ENCODE results near the gene REM1.
"Not testable (repeated sequence)": the region's sequence is repeated elsewhere in the genome, so short reads cannot be mapped to it uniquely, and the experiment has no call there.

The REM1 gene

DNA sequence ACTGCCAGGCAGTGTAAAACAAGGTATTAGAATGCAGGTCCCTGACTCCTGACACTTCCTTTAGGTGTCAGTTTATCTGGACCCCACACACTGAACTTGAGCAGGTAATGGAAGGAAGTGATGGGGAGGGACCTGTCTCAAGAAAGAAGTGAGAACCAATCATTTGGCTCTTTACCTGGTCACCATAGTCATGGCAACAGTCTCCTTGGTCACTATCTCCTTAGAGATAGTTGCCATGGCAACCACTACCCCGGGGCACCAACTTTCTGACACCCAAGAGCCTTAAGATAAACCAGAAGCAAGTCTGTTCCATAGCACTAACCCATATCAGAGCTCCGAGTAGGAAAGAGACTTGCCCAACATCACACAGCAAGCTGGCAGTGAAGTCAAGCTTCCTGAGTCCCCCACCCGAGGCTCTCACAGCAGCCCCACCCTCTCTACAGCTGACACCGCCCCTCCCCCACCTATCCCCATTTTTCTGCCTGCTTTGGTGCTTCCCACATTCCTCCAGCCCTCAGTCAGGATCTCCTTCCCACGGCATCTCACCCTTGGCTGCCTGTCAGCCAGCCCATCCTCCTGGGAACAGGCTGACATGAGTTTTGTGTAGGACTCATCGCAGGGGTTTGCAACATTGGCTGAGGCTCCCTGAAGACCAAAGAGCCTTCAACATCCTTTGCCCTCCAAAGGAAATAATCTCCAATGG is 22.9 kb downstream of the REM1 start:
- TF ChIP-seq, protein P1, sequence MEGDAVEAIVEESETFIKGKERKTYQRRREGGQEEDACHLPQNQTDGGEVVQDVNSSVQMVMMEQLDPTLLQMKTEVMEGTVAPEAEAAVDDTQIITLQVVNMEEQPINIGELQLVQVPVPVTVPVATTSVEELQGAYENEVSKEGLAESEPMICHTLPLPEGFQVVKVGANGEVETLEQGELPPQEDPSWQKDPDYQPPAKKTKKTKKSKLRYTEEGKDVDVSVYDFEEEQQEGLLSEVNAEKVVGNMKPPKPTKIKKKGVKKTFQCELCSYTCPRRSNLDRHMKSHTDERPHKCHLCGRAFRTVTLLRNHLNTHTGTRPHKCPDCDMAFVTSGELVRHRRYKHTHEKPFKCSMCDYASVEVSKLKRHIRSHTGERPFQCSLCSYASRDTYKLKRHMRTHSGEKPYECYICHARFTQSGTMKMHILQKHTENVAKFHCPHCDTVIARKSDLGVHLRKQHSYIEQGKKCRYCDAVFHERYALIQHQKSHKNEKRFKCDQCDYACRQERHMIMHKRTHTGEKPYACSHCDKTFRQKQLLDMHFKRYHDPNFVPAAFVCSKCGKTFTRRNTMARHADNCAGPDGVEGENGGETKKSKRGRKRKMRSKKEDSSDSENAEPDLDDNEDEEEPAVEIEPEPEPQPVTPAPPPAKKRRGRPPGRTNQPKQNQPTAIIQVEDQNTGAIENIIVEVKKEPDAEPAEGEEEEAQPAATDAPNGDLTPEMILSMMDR (IDR thresholded peaks at IDR 0.05; ENCODE audit: low read depth, low read length): no peak
- in situ Hi-C loops (cut with HindIII; ENCODE audit: low sequenced_read_pairs): no loop called here
- no peak overlapping the region for H3K4me3 ChIP-seq (ENCODE audit: low read depth, low read length)
- no peak for DNase-seq (ENCODE audit: low read depth, low spot score)

DNA sequence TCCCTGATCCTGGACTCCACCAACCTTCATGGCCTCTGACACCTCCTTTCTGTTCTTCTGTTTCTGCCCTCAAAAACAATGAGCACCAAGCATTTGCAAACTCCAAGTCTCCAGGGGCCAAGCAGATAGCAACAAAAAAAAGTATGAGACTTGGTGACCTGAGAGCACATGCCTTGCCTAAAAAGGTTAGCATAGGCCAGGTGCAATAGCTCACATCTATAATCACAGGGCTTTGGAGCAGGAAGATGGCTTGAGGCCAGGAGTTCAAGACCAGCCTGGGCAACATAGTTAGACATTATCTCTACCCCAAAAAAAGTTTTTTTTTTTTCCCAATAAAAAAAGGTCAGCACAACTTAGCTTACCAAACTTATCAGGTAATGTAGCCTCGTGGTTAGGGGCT is 25.4 kb downstream of the REM1 start:
- TF ChIP-seq, protein P1 (IDR thresholded peaks at IDR 0.05; ENCODE audit: low read depth, low read length): no peak
- H3K4me3 ChIP-seq (ENCODE audit: low read depth, low read length): no peak overlapping the region
- in situ Hi-C loops (cut with HindIII; ENCODE audit: low sequenced_read_pairs): no loop called here
- no peak for DNase-seq (ENCODE audit: low read depth, low spot score)

DNA sequence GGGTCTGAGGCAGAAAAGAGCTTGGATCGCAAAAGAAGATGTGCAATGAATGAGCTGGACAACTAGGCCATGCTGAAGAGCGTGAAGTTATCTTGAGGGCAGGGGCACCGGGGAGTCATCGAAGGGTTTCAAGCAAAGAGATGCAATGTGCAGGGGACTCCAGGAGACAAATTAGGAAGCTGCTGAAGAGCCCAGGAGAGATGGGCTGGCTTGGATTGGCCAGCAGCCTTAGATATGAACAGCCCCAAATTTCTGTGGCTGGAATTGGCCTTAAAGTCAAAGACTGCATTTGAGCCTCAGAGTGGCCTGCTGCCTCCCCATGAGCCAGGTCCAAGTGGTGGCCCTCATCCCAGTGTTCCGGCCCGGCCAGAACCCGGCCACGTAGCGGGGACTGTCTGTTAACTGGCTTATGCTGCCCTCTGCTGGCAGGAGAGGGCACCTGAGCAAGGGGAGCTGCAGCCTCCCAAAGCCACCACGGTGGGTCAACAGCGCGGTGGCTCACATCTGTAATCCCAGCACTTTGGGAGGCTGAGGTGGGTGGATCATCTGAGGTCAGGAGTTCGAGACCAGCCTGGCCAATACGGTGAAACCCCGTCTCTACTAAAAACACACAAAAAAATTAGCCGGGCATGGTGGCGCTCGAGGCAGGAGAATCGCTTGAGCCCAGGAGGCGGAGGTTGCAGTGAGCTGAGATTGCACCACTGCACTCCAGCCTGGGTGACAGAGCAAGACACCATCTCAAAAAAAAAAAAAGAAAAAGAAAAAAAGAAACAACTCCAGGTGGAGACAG is 28.0 kb downstream of the REM1 start:
- DNase-seq (ENCODE audit: low read depth, low spot score): peak; percentile 63
- H3K4me3 ChIP-seq (ENCODE audit: low read depth, low read length); in situ Hi-C loops (cut with HindIII; ENCODE audit: low sequenced_read_pairs): not testable (repeated sequence)
- TF ChIP-seq, protein P1 (IDR thresholded peaks at IDR 0.05; ENCODE audit: low read depth, low read length): peak; percentile 93

DNA sequence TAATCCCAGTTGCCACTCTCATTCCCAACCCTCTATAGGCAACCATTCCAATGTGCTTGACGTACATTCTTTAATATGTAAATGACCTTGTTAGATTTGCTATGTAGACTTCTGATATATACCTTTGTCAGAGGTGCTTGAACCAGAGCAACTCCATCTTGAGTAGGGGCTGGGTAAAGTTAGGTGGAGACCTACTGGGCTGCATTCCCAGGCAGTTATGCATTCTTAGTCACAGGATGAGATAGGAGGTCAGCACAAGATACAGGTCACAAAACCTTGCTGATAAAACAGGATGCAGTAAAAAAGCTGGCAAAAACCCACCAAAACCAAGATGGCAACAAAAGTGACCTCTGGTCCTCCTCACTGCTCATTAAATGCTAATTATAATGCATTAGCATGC is 30.8 kb downstream of the REM1 start:
- in situ Hi-C loops (cut with HindIII; ENCODE audit: low sequenced_read_pairs): no loop called here
- H3K4me3 ChIP-seq (ENCODE audit: low read depth, low read length): no peak overlapping the region
- TF ChIP-seq, protein P1 (IDR thresholded peaks at IDR 0.05; ENCODE audit: low read depth, low read length): no peak
- DNase-seq (ENCODE audit: low read depth, low spot score): no peak

DNA sequence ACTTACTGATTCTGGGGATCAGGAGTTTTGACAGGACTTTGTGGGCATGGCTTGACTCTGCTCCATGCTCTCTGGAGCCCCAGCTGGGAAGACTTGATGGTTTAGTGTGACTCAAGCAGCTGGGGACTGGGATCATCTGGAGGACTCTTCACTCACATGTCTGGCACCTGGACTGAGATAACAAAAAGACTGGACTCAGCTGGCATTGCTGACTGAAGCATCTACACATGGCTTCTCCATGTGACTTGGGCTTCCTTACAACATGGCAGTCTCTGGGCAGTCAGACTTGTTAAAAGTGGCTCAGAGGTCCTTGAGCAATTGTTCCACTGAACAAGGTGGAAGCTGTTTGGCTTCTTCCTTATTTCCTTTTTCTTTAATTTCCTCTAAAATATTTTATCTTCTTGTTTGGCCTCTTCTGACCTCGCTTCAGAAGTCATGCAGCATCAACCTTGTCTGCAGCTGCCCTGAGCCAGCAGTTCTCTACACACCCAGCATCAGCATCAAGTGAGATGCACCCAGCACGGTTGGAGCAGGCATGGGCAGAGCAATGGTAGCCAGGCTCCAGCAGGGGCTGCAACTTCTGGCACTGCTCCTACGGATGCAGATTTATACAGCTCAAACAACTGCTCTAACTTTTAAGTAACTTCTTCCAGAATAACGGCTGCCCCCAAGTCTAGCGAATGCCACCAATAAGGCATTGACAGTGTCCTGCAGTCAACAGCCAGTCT is 33.6 kb downstream of the REM1 start:
- in situ Hi-C loops (cut with HindIII; ENCODE audit: low sequenced_read_pairs): no loop called here
- TF ChIP-seq, protein P1 (IDR thresholded peaks at IDR 0.05; ENCODE audit: low read depth, low read length): no peak
- no peak for DNase-seq (ENCODE audit: low read depth, low spot score)
- H3K4me3 ChIP-seq (ENCODE audit: low read depth, low read length): no peak overlapping the region

All from astrocyte of the spinal cord (primary cell).